ENCODE results near the gene TMEM208.

DNA sequence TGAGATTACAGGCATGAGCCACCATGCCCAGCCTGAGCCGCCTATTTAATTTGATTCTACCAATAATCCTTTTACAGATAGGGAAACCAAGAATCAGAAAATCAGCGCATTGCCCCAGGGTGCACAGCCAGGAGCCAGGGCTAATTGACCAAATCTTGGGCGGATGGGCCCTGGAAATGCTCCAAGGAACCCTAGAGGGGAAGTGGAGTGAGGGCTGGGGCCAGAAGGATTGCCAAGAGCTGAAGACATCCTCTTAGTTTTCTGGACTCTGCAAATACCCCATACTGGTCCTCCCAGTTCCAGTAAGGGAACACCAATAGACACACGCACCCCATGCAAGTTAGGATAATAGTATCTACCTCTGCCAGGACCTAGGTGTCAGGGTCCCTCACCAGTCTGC, 16.6 kb downstream of the TMEM208 start:
- TF ChIP-seq, protein P1, sequence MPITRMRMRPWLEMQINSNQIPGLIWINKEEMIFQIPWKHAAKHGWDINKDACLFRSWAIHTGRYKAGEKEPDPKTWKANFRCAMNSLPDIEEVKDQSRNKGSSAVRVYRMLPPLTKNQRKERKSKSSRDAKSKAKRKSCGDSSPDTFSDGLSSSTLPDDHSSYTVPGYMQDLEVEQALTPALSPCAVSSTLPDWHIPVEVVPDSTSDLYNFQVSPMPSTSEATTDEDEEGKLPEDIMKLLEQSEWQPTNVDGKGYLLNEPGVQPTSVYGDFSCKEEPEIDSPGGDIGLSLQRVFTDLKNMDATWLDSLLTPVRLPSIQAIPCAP (CRISPR knock-in tag; IDR thresholded peaks at IDR 0.05) = no peak
- TF ChIP-seq ELF4 (CRISPR knock-in tag; IDR thresholded peaks at IDR 0.05; ENCODE audit: low read depth) (no peak), CBFB (CRISPR knock-in tag; IDR thresholded peaks at IDR 0.05; ENCODE audit: low read depth) (no peak), FOXP1 (CRISPR knock-in tag; IDR thresholded peaks at IDR 0.05; ENCODE audit: borderline replicate concordance) (no peak)
- TF ChIP-seq, protein P2, sequence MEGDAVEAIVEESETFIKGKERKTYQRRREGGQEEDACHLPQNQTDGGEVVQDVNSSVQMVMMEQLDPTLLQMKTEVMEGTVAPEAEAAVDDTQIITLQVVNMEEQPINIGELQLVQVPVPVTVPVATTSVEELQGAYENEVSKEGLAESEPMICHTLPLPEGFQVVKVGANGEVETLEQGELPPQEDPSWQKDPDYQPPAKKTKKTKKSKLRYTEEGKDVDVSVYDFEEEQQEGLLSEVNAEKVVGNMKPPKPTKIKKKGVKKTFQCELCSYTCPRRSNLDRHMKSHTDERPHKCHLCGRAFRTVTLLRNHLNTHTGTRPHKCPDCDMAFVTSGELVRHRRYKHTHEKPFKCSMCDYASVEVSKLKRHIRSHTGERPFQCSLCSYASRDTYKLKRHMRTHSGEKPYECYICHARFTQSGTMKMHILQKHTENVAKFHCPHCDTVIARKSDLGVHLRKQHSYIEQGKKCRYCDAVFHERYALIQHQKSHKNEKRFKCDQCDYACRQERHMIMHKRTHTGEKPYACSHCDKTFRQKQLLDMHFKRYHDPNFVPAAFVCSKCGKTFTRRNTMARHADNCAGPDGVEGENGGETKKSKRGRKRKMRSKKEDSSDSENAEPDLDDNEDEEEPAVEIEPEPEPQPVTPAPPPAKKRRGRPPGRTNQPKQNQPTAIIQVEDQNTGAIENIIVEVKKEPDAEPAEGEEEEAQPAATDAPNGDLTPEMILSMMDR (IDR thresholded peaks at IDR 0.05) = no peak
- TF ChIP-seq, protein P3, sequence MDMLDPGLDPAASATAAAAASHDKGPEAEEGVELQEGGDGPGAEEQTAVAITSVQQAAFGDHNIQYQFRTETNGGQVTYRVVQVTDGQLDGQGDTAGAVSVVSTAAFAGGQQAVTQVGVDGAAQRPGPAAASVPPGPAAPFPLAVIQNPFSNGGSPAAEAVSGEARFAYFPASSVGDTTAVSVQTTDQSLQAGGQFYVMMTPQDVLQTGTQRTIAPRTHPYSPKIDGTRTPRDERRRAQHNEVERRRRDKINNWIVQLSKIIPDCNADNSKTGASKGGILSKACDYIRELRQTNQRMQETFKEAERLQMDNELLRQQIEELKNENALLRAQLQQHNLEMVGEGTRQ (CRISPR knock-in tag; IDR thresholded peaks at IDR 0.05) = no peak

Measured in WTC11 (cell line).